Thoracic aorta (tissue), 2 donors: ENCODE measurements around the gene ATRIP. TPM values are rescaled to one million over a fixed set of nuclear protein-coding genes. Genes with fewer than 3 reads are reported as not detected.

ENCODE experiments used
- ATAC-seq: fragments of 150-250 bp; one replicate; pipeline ENCODE4 v1.8.0; 2017; ENCODE audit warnings: low read depth; ENCODE audit not compliant: insufficient number of reproducible peaks, low FRiP score
- DNase-seq: peaks from one replicate; pipeline ENCODE4 v3.0.0-alpha.2; 2020; ENCODE audit warnings: low spot score
- H3K27ac ChIP-seq, 2 donors: fragments of 200-600 bp; sonication (generic); 1 replicate in 1 of 2; 2 replicates in 1 of 2; pipeline ENCODE4 v1.5.1; 2016; ENCODE audit warnings: mild to moderate bottlenecking in 2 of 2, moderate library complexity in 2 of 2
- H3K27me3 ChIP-seq: fragments of 200-600 bp; sonication (generic); replicated peaks from 2 replicates; pipeline ENCODE4 v1.6.0; 2016; ENCODE audit warnings: mild to moderate bottlenecking; ENCODE audit not compliant: insufficient read depth
- H3K36me3 ChIP-seq: fragments of 200-600 bp; sonication (generic); one replicate; pipeline ENCODE4 v1.5.1; 2016
- H3K4me1 ChIP-seq, 2 donors: fragments of 200-600 bp; sonication (generic); 1 replicate in 1 of 2; 2 replicates in 1 of 2; pipeline versions ENCODE4 v1.5.1 to v1.6.0; 2016; ENCODE audit warnings: low read depth in 2 of 2, mild to moderate bottlenecking in 1 of 2; ENCODE audit not compliant: control insufficient read depth in 1 of 2
- H3K4me3 ChIP-seq: fragments of 200-600 bp; sonication (generic); 2 replicates; pipeline ENCODE4 v1.5.1; 2016; ENCODE audit warnings: mild to moderate bottlenecking
- H3K9me3 ChIP-seq: fragments of 200-600 bp; sonication (generic); 2 replicates; pipeline ENCODE4 v1.5.1; 2016
- total RNA-seq, 2 donors: library from RNA; depleted of rRNA; stranded (reverse); fragments of >200 nt; gene quantifications; one replicate each; pipeline versions ENCODE4 v1.1.0 to v1.2.3, GENCODE V29; 2016
- TF ChIP-seq, protein P1 (sequence below): fragments of 200-600 bp; sonication (generic); IDR thresholded peaks from one replicate; pipeline ENCODE4 v1.5.1; 2019; ENCODE audit warnings: antibody characterized with exemption

The ATRIP gene
- total RNA-seq, 2 donors from 2014 or later = 4.0 to 8.3 TPM

DNA sequence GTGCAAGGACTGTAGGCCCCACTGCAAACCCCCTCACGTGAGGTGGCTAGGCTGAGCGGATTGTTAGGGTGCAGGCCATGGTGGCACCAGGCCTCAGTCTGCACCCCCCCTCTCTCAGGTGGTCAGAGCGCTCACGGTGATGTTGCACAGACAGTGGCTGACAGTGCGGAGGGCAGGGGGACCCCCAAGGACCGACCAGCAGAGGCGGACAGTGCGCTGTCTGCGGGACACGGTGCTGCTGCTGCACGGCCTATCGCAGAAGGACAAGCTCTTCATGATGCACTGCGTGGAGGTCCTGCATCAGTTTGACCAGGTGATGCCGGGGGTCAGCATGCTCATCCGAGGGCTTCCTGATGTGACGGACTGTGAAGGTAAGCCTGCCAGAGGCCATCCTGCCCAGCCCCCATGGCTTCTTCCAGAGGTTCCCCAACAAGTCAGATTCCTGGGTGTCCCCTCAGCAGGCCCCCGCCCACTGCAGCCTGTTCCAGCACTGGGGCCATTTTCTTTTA, 18.2 kb downstream of the ATRIP start:
- TF ChIP-seq, protein P1, sequence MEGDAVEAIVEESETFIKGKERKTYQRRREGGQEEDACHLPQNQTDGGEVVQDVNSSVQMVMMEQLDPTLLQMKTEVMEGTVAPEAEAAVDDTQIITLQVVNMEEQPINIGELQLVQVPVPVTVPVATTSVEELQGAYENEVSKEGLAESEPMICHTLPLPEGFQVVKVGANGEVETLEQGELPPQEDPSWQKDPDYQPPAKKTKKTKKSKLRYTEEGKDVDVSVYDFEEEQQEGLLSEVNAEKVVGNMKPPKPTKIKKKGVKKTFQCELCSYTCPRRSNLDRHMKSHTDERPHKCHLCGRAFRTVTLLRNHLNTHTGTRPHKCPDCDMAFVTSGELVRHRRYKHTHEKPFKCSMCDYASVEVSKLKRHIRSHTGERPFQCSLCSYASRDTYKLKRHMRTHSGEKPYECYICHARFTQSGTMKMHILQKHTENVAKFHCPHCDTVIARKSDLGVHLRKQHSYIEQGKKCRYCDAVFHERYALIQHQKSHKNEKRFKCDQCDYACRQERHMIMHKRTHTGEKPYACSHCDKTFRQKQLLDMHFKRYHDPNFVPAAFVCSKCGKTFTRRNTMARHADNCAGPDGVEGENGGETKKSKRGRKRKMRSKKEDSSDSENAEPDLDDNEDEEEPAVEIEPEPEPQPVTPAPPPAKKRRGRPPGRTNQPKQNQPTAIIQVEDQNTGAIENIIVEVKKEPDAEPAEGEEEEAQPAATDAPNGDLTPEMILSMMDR = no peak
- no peak for ATAC-seq
- peak overlapping the region; percentile 94 to 98 for H3K27ac ChIP-seq

DNA sequence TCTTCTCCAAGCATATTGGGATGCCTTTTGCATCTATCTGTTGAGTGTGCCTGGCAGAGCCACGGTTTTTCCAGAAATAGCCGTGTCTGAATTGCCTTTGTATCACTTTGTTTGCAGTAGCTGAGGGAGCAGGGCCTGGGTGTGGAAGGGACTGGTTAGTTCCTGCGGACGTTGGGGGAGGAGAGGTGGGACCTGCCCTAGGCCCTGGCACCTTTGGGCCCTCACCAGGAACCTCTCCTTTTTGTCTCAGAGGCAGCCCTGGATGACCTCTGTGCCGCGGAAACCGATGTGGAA, 18.6 kb downstream of the ATRIP start:
- peak overlapping the region; percentile 94 to 98 for H3K27ac ChIP-seq
- no peak for ATAC-seq
- TF ChIP-seq, protein P1 = no peak
- peaks cover 35 to 48% of the 10 kb centered on the region in 2 donors for H3K4me1 ChIP-seq
- DNase-seq = no peak
- H3K36me3 ChIP-seq = peaks cover 32% of the 10 kb centered on the region
- H3K27me3 ChIP-seq = no peaks in the 10 kb centered on the region
- H3K4me3 ChIP-seq = peak overlapping the region; percentile 15
- no peaks in the 10 kb centered on the region for H3K9me3 ChIP-seq

More for the DNA sequence above, 18.2 kb downstream of the ATRIP start:
- DNase-seq = no peak
- Histone ChIP-seq H3K36me3 (peaks cover 36% of the 10 kb centered on the region), H3K9me3 (no peaks in the 10 kb centered on the region), H3K4me1 (peaks cover 31 to 44% of the 10 kb centered on the region in 2 donors), H3K27me3 (no peaks in the 10 kb centered on the region), H3K4me3 (no peak overlapping the region)

DNA sequence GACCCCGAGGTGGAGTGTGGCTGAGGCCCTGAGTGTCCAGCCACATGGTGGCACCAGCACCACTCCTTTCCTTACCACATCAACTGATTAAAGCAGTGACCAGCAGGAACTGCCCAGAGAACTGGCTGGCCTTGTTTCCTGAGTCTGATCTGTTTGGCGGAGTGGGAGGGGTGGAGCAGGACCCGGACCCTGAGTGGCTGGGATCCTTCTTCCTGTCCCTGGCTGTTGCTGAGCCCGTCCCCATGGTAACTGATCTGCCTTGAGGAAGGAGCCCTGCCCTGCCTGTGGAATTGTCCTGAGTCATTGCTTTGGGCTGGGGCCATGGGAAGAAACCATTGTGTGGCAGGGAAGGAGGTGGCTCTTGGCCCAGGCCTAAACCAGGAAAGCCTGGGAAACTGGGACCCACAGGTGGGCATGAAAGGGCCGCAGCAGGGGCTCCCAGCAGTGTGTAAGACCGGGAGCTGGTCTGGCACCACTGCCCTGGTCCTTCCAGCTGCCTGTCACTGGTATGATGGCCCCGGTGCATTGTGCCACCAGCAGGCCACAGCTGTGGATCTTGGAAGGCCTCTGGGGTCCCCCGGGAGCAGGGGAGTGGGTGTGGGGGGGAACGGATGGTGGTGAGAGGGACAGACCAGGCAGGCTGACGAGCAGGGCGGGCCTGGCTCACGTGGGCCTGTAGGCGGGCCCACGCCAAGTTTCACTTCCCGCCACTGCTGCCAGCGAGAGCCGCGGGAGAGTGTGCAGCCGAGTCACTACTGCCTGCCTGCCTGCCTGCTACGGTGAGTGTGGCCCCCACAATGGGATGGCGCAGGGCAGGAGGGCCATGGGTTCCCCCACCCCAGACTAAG, 19.2 kb downstream of the ATRIP start:
- ATAC-seq = peak; percentile 93
- H3K27ac ChIP-seq = peak overlapping the region; percentile 94 to 98
- peak overlapping the region; percentile 72 for H3K4me3 ChIP-seq
- peak; percentile 100 for DNase-seq
- H3K36me3 ChIP-seq = peaks cover 26% of the 10 kb centered on the region
- H3K27me3 ChIP-seq = no peaks in the 10 kb centered on the region
- peaks cover 38 to 53% of the 10 kb centered on the region in 2 donors for H3K4me1 ChIP-seq
- no peaks in the 10 kb centered on the region for H3K9me3 ChIP-seq
- TF ChIP-seq, protein P1 = peak; percentile 69

DNA sequence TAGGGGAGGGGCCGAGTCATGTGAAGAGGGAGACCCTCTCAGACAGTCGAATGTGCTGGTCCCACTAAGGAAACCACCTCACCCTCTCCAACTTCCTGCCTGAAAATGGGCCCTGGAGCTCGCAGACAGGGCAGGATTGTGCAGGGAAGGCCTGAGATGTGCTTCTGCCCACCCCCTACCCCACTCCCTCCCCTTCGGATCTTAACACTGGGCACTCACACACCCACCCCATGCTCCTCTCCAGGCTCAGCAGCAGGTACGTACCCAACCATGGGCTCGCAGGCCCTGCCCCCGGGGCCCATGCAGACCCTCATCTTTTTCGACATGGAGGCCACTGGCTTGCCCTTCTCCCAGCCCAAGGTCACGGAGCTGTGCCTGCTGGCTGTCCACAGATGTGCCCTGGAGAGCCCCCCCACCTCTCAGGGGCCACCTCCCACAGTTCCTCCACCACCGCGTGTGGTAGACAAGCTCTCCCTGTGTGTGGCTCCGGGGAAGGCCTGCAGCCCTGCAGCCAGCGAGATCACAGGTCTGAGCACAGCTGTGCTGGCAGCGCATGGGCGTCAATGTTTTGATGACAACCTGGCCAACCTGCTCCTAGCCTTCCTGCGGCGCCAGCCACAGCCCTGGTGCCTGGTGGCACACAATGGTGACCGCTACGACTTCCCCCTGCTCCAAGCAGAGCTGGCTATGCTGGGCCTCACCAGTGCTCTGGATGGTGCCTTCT, 20.0 kb downstream of the ATRIP start:
- H3K4me3 ChIP-seq = peak overlapping the region; percentile 72
- ATAC-seq = peak; percentile 1
- peaks cover 45 to 61% of the 10 kb centered on the region in 2 donors for H3K4me1 ChIP-seq
- peak overlapping the region; percentile 94 to 98 for H3K27ac ChIP-seq
- TF ChIP-seq, protein P1 = no peak
- H3K36me3 ChIP-seq = peaks cover 20% of the 10 kb centered on the region
- DNase-seq = no peak
- H3K9me3 ChIP-seq = no peaks in the 10 kb centered on the region
- H3K27me3 ChIP-seq = no peaks in the 10 kb centered on the region

DNA sequence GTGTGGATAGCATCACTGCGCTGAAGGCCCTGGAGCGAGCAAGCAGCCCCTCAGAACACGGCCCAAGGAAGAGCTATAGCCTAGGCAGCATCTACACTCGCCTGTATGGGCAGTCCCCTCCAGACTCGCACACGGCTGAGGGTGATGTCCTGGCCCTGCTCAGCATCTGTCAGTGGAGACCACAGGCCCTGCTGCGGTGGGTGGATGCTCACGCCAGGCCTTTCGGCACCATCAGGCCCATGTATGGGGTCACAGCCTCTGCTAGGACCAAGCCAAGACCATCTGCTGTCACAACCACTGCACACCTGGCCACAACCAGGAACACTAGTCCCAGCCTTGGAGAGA, 20.5 kb downstream of the ATRIP start:
- TF ChIP-seq, protein P1 = no peak
- DNase-seq (no peak), ATAC-seq (no peak)
- Histone ChIP-seq H3K27me3 (no peaks in the 10 kb centered on the region), H3K9me3 (no peaks in the 10 kb centered on the region), H3K4me3 (peak overlapping the region; percentile 72), H3K27ac (peak overlapping the region; percentile 94 to 98), H3K36me3 (peaks cover 20% of the 10 kb centered on the region), H3K4me1 (peaks cover 51 to 67% of the 10 kb centered on the region in 2 donors)
